Fibroblast of skin of scalp (primary cell): ENCODE measurements around the gene COL23A1.
A peak's percentile ranks its signal among the peaks of the same experiment; 100 is the strongest.

Source experiments
- DNase-seq: peaks from one replicate; pipeline ENCODE4 v3.0.0-alpha.2; 2013

COL23A1 gene

GRCh38 chr5:178353461-178353860 lies 236.7 kb downstream of the COL23A1 start:
- DNase-seq = peak; percentile 34

GRCh38 chr5:178352035-178352349 lies 238.2 kb downstream of the COL23A1 start:
- no peak for DNase-seq

GRCh38 chr5:178351221-178352034 lies 238.8 kb downstream of the COL23A1 start:
- DNase-seq = no peak

- no peak for DNase-seq
These were observed 239.6 kb downstream of the COL23A1 start for GRCh38 chr5:178350361-178351220.

GRCh38 chr5:178349625-178350353 lies 240.4 kb downstream of the COL23A1 start:
- no peak for DNase-seq

GRCh38 chr5:178349075-178349511 lies 241.1 kb downstream of the COL23A1 start:
- DNase-seq = peak; percentile 54

GRCh38 chr5:178348356-178349074 lies 241.7 kb downstream of the COL23A1 start:
- DNase-seq = no peak

GRCh38 chr5:178347956-178348355 lies 242.2 kb downstream of the COL23A1 start:
- DNase-seq = no peak

GRCh38 chr5:178346607-178347334 lies 243.4 kb downstream of the COL23A1 start:
- DNase-seq = no peak

- DNase-seq = no peak
These were observed 246.9 kb downstream of the COL23A1 start for GRCh38 chr5:178343306-178343705.

GRCh38 chr5:178341851-178342140 lies 248.4 kb downstream of the COL23A1 start:
- no peak for DNase-seq

GRCh38 chr5:178341091-178341850 lies 248.9 kb downstream of the COL23A1 start:
- DNase-seq = no peak

GRCh38 chr5:178340637-178341036 lies 249.6 kb downstream of the COL23A1 start:
- DNase-seq = no peak

- DNase-seq = no peak
These were observed 250.0 kb downstream of the COL23A1 start for GRCh38 chr5:178340187-178340586.

- no peak for DNase-seq
These were observed 250.9 kb downstream of the COL23A1 start for GRCh38 chr5:178339272-178339671.

GRCh38 chr5:178338750-178339144 lies 251.4 kb downstream of the COL23A1 start:
- DNase-seq = no peak

GRCh38 chr5:178338126-178338749 lies 252.0 kb downstream of the COL23A1 start:
- no peak for DNase-seq

GRCh38 chr5:178337334-178337741 lies 252.9 kb downstream of the COL23A1 start:
- DNase-seq = no peak

GRCh38 chr5:178336889-178337288 lies 253.3 kb downstream of the COL23A1 start:
- no peak for DNase-seq

GRCh38 chr5:178335302-178336030 lies 254.7 kb downstream of the COL23A1 start:
- no peak for DNase-seq
